DOHH2 (cell line): Measurements from ENCODE around the gene MRPL58.

Source experiments
- H3F3A ChIP-seq: fragments of 200-600 bp; sonication (generic), shearing (Covaris generic); 2 replicates; pipeline ENCODE4 v1.6.0; 2016; ENCODE audit warnings: antibody characterized with exemption, mild to moderate bottlenecking; ENCODE audit not compliant: control insufficient read depth, insufficient read depth
- H3K27ac ChIP-seq: fragments of 200-600 bp; sonication (generic); 2 replicates; pipeline ENCODE4 v1.5.1; 2014; ENCODE audit warnings: low read depth, mild to moderate bottlenecking, low read length, moderate library complexity
- H3K27me3 ChIP-seq: fragments of 200-600 bp; sonication (generic); 2 replicates; pipeline ENCODE4 v1.6.1; 2014; ENCODE audit warnings: mild to moderate bottlenecking, low read length, mixed read lengths; ENCODE audit not compliant: control insufficient read depth
- H3K36me3 ChIP-seq: fragments of 200-600 bp; sonication (generic); 2 replicates; pipeline ENCODE4 v1.6.1; 2014; ENCODE audit warnings: mild to moderate bottlenecking, low read length, moderate library complexity, mixed read lengths; ENCODE audit not compliant: control insufficient read depth
- H3K4me1 ChIP-seq: fragments of 200-600 bp; sonication (generic); 2 replicates; pipeline ENCODE4 v1.6.1; 2014; ENCODE audit warnings: mild to moderate bottlenecking, low read length, mixed read lengths; ENCODE audit not compliant: control insufficient read depth
- H3K4me2 ChIP-seq: fragments of 200-600 bp; sonication (generic); 2 replicates; pipeline ENCODE4 v1.6.0; 2014; ENCODE audit warnings: mild to moderate bottlenecking, low read length, moderate library complexity
- H3K4me3 ChIP-seq: fragments of 200-600 bp; sonication (generic); 2 replicates; pipeline ENCODE4 v1.5.1; 2014; ENCODE audit warnings: mild to moderate bottlenecking, low read length, mixed read lengths
- H3K79me2 ChIP-seq: fragments of 200-600 bp; sonication (generic); 2 replicates; pipeline ENCODE4 v1.6.1; 2014; ENCODE audit warnings: mild to moderate bottlenecking, low read length, mixed read lengths; ENCODE audit not compliant: control insufficient read depth
- H3K9me2 ChIP-seq: fragments of 200-600 bp; sonication (generic); replicated peaks from 2 replicates; pipeline ENCODE4 v1.6.1; 2014; ENCODE audit warnings: mild to moderate bottlenecking, low read length, mixed read lengths; ENCODE audit not compliant: control insufficient read depth
- H3K9me3 ChIP-seq: fragments of 200-600 bp; sonication (generic); 2 replicates; pipeline ENCODE4 v1.6.1; 2014; ENCODE audit warnings: antibody characterized with exemption, low read length, mixed read lengths; ENCODE audit not compliant: control insufficient read depth, insufficient read depth
- H4K20me1 ChIP-seq: fragments of 200-600 bp; sonication (generic); 2 replicates; pipeline ENCODE4 v1.6.0; 2014; ENCODE audit warnings: low read depth, mild to moderate bottlenecking, antibody characterized with exemption, low read length, moderate library complexity; ENCODE audit not compliant: control insufficient read depth, insufficient read depth
- EZH2phosphoT487 ChIP-seq: fragments of 200-600 bp; sonication (generic); IDR thresholded peaks from 2 replicates; pipeline ENCODE4 v1.6.1; 2017; ENCODE audit warnings: borderline replicate concordance, mild to moderate bottlenecking, antibody characterized with exemption, low read length, moderate library complexity, mixed read lengths
- TF ChIP-seq, protein P1 (sequence below): fragments of 200-600 bp; sonication (generic); IDR thresholded peaks from one replicate; pipeline ENCODE4 v1.5.1; 2014; ENCODE audit warnings: antibody characterized with exemption, mild to moderate bottlenecking, low read depth, low read length; ENCODE audit not compliant: poor library complexity, severe bottlenecking

MRPL58 gene

DNA sequence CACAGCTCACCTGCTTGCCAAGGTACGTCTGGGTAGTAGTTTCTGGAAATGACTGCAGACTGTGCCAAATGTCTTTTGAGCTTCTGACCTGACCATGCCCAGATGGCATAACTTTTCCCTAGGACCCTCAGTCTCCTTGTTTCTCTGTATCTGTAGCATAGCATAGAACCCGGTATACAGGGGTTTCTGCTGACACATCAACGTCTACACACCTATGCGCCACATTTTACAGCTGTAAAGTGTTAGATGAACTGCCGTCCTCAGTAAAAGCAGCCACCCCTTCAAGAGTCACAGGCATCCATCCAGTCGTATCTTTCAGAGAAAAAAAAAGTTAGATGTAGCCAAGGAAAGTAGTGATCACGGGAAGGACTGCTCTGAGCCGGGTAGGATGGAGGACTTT lies 52.0 kb downstream of the MRPL58 start:
- H3K9me2 ChIP-seq, result no peaks in the 10 kb centered on the region
- no peaks in the 10 kb centered on the region for H3K79me2 ChIP-seq
- no peaks in the 10 kb centered on the region for H4K20me1 ChIP-seq
- no peaks in the 10 kb centered on the region for H3K4me1 ChIP-seq
- no peaks in the 10 kb centered on the region for H3K27me3 ChIP-seq
- H3K4me3 ChIP-seq, result no peak overlapping the region
- H3K27ac ChIP-seq, result no peak overlapping the region
- no peaks in the 10 kb centered on the region for H3F3A ChIP-seq
- H3K9me3 ChIP-seq, result no peaks in the 10 kb centered on the region
- TF ChIP-seq, protein P1, sequence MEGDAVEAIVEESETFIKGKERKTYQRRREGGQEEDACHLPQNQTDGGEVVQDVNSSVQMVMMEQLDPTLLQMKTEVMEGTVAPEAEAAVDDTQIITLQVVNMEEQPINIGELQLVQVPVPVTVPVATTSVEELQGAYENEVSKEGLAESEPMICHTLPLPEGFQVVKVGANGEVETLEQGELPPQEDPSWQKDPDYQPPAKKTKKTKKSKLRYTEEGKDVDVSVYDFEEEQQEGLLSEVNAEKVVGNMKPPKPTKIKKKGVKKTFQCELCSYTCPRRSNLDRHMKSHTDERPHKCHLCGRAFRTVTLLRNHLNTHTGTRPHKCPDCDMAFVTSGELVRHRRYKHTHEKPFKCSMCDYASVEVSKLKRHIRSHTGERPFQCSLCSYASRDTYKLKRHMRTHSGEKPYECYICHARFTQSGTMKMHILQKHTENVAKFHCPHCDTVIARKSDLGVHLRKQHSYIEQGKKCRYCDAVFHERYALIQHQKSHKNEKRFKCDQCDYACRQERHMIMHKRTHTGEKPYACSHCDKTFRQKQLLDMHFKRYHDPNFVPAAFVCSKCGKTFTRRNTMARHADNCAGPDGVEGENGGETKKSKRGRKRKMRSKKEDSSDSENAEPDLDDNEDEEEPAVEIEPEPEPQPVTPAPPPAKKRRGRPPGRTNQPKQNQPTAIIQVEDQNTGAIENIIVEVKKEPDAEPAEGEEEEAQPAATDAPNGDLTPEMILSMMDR, result no peak
- TF ChIP-seq EZH2phosphoT487, result no peak
- peaks cover 18% of the 10 kb centered on the region for H3K36me3 ChIP-seq
- no peak overlapping the region for H3K4me2 ChIP-seq

DNA sequence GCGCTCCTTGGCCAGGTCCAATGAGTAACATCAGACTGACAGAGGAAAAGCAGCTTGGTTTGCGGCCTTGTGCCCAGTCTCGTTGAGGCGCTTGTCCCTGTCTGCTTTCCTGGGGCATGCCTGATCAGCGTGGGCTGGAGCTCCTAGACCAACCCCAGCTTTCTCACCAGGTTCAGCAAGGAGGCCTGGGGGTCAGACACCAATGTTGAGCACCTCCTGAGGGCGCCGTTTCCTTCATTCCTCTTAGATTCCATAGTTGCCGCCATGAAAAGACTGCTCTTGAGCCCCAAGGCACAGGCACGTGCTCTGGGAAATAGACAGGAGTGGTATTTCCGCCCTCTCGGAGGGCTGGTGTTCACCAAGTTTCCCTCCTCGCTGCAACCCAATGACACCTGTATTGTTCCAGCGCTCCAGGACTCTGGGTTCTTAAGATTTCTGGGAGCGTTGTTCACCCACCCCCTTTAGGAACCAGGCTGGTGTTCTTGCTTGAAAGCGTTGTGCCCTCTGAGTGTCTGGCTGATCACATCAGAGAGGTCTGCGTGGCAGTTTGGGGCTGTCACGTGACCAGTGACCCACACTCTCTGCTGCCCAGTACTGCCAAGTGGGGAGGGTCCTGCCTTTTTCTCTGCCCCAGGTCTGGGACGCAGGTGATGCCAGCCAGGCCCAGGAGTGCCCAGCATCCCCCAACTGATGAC lies 52.5 kb downstream of the MRPL58 start:
- Histone ChIP-seq H3K4me2 (no peak overlapping the region), H3K27ac (no peak overlapping the region), H3K4me1 (no peaks in the 10 kb centered on the region), H3K9me2 (no peaks in the 10 kb centered on the region), H4K20me1 (no peaks in the 10 kb centered on the region), H3K36me3 (peaks cover 13% of the 10 kb centered on the region), H3K4me3 (no peak overlapping the region), H3K79me2 (no peaks in the 10 kb centered on the region), H3K27me3 (no peaks in the 10 kb centered on the region), H3K9me3 (no peaks in the 10 kb centered on the region), H3F3A (no peaks in the 10 kb centered on the region)
- no peak for TF ChIP-seq EZH2phosphoT487
- TF ChIP-seq, protein P1, result no peak

DNA sequence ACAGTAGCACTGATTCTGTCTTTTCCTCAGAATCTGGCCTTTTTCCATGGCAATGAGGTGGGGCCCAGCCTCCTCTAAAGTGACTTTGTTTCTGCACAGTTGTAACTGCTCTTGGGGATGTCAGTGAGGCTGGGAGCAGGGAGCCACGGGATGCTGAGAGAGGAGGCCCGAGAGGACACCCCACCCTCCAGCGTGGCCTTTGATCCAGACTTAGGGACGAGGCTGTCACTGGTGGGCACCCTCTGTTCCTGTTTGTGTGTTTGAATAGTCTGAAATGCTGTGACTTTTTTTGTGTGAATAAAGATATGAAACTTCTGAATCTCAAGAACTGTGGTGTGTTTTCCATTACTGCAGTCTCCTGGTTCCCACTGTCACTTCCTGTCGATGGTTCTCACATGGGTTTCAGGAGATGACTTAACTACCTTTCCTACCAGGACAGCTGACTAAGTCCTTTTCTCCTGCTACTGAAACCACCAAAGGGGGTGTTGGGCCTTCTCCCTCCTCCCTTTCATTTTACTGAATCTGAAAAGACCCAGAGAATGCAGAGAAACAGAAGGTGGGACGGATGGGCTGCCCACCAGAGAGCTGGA lies 53.2 kb downstream of the MRPL58 start:
- Histone ChIP-seq H3K4me3 (no peak overlapping the region), H3K36me3 (peaks cover 8% of the 10 kb centered on the region), H4K20me1 (no peaks in the 10 kb centered on the region), H3K79me2 (no peaks in the 10 kb centered on the region), H3K27ac (no peak overlapping the region), H3K4me1 (no peaks in the 10 kb centered on the region), H3K27me3 (no peaks in the 10 kb centered on the region), H3K4me2 (no peak overlapping the region), H3K9me2 (no peaks in the 10 kb centered on the region), H3F3A (no peaks in the 10 kb centered on the region), H3K9me3 (no peaks in the 10 kb centered on the region)
- TF ChIP-seq EZH2phosphoT487, result no peak
- TF ChIP-seq, protein P1, result no peak
